Left renal pelvis (tissue), 4 donors: ENCODE results near the gene HOXA10. TPM values are rescaled to one million over a fixed set of nuclear protein-coding genes. Genes with fewer than 3 reads are reported as not detected.

Experiments used
- DNase-seq, 4 donors: peaks; one replicate each; pipeline ENCODE4 v3.0.0-alpha.2; 2013; ENCODE audit warnings: low read depth in 4 of 4, low spot score in 3 of 4
- polyA plus RNA-seq, 4 donors: library from polyadenylated mRNA; unstranded; fragments of 120-200 nt; gene quantifications; one replicate each; pipeline ENCODE4 v1.2.1, GENCODE V29; 2013; ENCODE audit not compliant: insufficient read length in 4 of 4

Gene HOXA10
- polyA plus RNA-seq, 4 donors, result 103 to 161 (median 136) TPM

GRCh38 chr7:27122077-27122910 lies 51.8 kb downstream of the HOXA10 start:
- no peak for DNase-seq

- no peak for DNase-seq
Measured at GRCh38 chr7:27121684-27122076, 52.4 kb downstream of the HOXA10 start.

Other genes starting within 250 kb of the HOXA10 start
- gene HOXA1, start 78.3 kb downstream of the HOXA10 start, polyA plus RNA-seq, result 1 to 10 TPM; 2.6 to 4.0 (median 3.0) TPM
- 10 to 100 TPM; 10.1 to 15.1 (median 11.3) TPM for gene HOXA2, start 71.6 kb downstream of the HOXA10 start, polyA plus RNA-seq
- gene HOXA4, start 43.6 kb downstream of the HOXA10 start, polyA plus RNA-seq, result 10 to 100 TPM; 22.0 to 26.2 (median 23.3) TPM
- gene HOXA5, start 30.6 kb downstream of the HOXA10 start, polyA plus RNA-seq, result 10 to 100 TPM; 76.3 to 92.8 (median 81.6) TPM
- 10 to 100 TPM; 25.1 to 48.3 (median 35.4) TPM for gene HOXA6, start 26.5 kb downstream of the HOXA10 start, polyA plus RNA-seq
- 10 to 100 TPM; 38.6 to 53.0 (median 46.3) TPM for gene HOXA3, start 21.7 kb downstream of the HOXA10 start, polyA plus RNA-seq
- gene HOXA7, start 17.6 kb downstream of the HOXA10 start, polyA plus RNA-seq, result 10 to 100 TPM; 11.4 to 31.9 (median 27.3) TPM
- 100 to 1,000 TPM in 2 of 4 donors, 10 to 100 TPM in 2; 54.9 to 111 (median 103) TPM for gene HOXA9, start 8.8 kb downstream of the HOXA10 start, polyA plus RNA-seq
- gene HOXA11, start 10.9 kb upstream of the HOXA10 start, polyA plus RNA-seq, result 10 to 100 TPM; 32.3 to 44.2 (median 40.7) TPM
- gene HOXA13, start 25.8 kb upstream of the HOXA10 start, polyA plus RNA-seq, result under 1 TPM in 1 of 4 donors, not detected in 3; 0.03 TPM
- under 1 TPM in 2 of 4 donors, not detected in 2; 0.07 to 0.08 TPM for gene EVX1, start 68.5 kb upstream of the HOXA10 start, polyA plus RNA-seq